ENCODE data around the gene CDC42SE2.

DNA sequence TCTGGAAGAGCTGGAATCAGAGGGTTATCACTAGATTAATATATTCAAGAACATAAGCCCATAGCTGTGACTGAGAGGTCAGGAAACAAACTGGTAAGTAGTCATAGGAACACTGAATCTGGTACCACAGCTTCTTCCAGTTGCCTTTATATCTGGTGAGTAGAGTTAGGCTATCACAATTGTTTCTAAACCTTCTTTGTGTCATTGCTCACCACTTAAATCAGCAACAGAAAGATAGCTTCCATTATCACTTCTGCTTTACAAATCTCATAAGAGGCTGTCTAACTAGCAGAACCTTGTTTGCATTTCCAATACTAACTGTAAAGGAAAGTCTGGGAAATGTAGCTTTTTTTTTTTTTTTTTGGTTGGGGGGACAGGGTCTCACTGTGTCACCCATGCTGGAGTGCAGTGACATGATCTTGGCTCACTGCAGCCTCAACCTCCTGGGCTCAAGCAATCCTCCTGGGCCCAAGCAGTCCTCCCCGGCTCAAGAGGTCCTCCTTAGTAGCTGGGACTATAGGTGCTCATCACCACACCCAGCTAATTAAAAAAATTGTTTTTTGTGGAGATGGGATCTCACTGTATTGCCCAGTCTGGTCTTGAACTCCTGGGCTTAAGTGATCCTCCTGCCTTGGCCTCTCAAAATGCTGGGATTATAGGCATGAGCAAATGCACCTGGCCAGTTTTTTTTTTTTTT is 22.0 kb downstream of the CDC42SE2 start:
- TF ChIP-seq POLR2A (IDR thresholded peaks at IDR 0.05): no peak
- TF ChIP-seq, protein P1, sequence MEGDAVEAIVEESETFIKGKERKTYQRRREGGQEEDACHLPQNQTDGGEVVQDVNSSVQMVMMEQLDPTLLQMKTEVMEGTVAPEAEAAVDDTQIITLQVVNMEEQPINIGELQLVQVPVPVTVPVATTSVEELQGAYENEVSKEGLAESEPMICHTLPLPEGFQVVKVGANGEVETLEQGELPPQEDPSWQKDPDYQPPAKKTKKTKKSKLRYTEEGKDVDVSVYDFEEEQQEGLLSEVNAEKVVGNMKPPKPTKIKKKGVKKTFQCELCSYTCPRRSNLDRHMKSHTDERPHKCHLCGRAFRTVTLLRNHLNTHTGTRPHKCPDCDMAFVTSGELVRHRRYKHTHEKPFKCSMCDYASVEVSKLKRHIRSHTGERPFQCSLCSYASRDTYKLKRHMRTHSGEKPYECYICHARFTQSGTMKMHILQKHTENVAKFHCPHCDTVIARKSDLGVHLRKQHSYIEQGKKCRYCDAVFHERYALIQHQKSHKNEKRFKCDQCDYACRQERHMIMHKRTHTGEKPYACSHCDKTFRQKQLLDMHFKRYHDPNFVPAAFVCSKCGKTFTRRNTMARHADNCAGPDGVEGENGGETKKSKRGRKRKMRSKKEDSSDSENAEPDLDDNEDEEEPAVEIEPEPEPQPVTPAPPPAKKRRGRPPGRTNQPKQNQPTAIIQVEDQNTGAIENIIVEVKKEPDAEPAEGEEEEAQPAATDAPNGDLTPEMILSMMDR (IDR thresholded peaks at IDR 0.05): no peak
